GM19351 (cell line): ENCODE data around the gene PPP1R12A.
"Not testable (repeated sequence)": the region's sequence is repeated elsewhere in the genome, so short reads cannot be mapped to it uniquely, and the experiment has no call there.

ENCODE experiments used
- ATAC-seq: cut with Tn5 transposase; IDR thresholded peaks from one replicate; pipeline ENCODE4 v1.9.1; 2021; ENCODE audit warnings: mild to moderate bottlenecking, moderate library complexity; ENCODE audit not compliant: unreplicated experiment

PPP1R12A gene

GRCh38 chr12:79847417-79847816 lies 87.5 kb downstream of the PPP1R12A start:
- no peak for ATAC-seq

GRCh38 chr12:79844693-79845092 lies 90.2 kb downstream of the PPP1R12A start:
- ATAC-seq, result no peak

DNA sequence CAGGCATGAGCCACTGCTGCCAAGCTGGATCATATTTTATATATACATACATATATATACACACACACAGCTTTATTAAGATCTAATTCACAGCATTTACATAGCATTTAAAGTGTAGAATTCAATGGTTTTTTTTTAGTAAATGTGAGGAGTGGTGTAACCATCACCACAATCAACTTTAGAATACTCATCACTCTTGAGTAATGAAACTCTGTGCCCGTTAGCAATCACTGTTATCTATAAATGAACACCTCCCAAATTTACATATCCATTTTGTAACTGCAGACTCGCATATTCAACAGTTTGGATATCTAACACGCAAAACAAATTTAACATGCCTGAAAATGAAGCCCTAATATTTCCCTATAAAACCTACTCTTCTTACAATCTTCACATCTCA lies 90.9 kb downstream of the PPP1R12A start:
- ATAC-seq, result no peak

DNA sequence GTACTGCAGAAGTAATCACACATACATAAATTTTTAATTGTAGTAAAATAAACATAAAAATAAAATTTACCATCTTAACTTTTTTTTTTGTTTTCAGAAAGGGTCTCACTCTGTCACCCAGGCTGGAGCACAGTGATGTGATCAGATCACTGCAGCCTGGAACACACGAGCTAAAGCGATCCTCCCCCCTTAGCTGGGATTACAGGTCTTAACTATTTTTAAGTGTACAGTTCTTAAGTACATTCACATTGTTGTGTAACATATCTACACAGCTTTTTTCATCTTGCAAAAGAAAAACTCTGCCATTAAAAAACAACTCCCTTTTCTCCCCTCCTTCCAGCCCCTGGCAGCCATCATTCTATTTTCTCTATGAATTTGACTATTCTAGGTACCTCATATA lies 92.3 kb downstream of the PPP1R12A start:
- ATAC-seq, result no peak

DNA sequence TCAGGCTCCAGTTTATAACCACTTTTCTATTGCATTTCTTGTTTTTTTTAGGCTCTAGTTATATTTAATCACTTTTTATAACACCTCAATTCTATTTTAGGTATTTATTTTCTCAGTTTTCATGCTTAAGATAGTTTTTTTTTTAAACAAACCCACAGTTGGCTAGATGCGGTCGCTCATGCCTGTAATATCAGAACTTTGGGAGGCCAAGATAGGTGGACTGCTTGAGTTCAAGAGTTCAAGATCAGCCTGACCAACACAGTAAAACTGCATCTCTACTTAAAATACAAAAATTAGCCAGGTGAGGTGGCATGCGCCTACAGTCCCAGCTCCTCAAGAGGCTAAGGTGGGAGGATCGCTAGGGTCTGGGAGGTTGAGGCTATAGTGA lies 93.0 kb downstream of the PPP1R12A start:
- no peak for ATAC-seq

DNA sequence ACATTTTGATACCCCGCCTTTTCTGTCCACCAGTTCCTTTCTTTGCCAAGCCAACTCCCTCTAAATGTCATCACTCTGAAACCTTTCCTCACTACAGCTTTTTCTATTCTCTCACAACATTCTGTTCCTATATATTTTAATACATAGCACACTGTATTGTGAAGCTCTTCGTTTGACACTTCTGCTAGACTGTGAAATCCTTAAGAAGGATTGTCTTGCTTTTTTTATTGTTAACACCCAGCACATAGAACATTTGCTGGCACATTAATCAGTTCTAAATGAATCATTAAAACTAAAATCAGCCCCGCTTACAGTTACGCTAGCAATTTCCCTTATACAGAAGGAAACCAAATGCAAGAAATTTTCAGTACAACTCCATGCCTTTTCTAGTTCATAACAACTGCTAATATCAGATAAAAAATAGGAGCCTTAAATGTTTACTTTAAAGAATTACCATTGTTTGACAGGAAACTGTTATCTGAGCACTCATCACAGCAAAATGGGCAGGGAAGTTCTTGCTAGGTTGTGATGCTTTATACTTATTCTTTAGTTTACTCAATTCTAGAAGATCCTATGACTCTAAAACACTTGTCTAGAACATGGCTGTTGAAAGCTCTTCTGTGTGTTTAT lies 93.5 kb downstream of the PPP1R12A start:
- no peak for ATAC-seq

DNA sequence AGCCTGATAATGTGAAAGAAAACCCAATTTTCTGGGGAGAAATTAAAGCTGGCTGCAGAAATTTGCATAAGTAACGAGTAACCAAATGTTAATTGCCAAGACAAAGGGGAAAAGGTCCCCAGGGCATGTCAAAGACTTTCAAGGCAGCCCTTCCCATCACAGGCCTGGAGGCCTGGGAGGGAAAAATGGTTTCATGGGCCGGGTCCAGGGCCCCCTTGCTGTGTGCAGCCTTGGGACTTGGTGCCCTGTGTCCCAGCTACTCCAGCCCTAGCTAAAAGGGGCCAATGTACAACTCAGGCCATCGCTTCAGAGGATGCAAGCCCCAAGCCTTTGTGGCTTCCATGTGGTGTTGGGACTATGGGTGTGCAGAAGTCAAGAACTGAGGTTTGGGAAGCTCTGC lies 96.5 kb downstream of the PPP1R12A start:
- no peak for ATAC-seq

GRCh38 chr12:79837575-79837974 lies 97.3 kb downstream of the PPP1R12A start:
- no peak for ATAC-seq

GRCh38 chr12:79835377-79835843 lies 99.5 kb downstream of the PPP1R12A start:
- ATAC-seq, result no peak

GRCh38 chr12:79834712-79835376 lies 100.1 kb downstream of the PPP1R12A start:
- ATAC-seq, result no peak

DNA sequence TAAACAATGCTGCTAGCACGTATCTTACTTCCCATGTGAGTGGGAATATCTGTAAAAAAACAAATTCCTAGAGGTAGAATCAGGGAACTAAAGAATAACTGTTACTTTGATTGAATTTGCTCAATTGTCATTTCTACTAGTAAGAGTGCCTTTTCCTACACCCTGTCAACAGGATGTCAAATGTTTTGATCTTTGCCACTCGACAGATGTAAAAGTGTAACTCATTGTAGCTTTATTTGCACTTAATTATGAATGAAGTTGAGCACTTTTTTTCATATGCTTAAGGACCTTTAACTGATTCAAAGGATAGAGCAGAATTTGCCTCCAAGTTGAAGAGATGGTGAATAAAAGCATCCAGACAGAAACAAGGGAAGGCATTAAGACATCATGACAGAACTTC lies 104.5 kb downstream of the PPP1R12A start:
- ATAC-seq, result no peak

- no peak for ATAC-seq
These were observed 106.0 kb downstream of the PPP1R12A start for GRCh38 chr12:79828924-79829323.

- no peak for ATAC-seq
These were observed 107.4 kb downstream of the PPP1R12A start for GRCh38 chr12:79827484-79827883.

DNA sequence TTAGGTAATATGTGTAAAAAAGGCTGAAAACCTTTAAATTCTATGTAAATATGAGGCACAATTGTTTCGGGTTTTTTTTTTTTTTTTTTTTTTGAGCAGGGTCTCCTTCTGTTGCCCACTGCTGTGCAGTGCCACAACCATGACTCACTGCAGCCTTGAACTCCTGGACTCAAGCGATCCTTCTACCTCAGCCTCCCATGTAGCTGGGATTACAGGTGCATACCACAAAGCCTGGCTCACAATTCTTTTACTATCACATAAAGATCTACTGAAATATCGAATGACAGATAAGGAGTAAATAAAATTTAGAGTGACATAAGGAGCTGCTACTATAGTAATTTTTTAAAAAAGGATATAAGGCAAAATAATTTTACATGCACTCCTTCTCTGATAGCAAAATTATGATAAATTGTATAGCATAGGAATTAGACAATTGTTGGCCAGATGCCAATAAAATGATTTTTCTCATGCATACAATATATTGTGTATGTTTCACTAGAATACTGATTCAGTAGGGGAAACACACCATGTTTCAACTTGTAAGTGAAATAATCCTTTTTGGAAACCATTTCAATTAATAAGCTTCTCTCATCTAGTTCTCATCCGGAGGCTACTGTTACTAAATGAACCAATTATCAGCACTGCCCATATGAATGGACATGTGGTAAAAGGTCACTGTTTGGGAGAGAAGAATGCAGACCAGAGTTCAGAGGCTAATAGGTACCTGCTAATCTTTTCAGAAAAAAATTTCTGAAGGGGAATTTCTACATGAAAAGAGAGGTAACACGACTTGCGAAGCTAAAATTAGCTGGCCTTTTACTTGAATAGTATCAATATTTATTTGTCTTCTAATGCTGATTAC lies 108.4 kb downstream of the PPP1R12A start:
- ATAC-seq, result no peak

- ATAC-seq, result no peak
These were observed 112.4 kb downstream of the PPP1R12A start for GRCh38 chr12:79822475-79822874.

DNA sequence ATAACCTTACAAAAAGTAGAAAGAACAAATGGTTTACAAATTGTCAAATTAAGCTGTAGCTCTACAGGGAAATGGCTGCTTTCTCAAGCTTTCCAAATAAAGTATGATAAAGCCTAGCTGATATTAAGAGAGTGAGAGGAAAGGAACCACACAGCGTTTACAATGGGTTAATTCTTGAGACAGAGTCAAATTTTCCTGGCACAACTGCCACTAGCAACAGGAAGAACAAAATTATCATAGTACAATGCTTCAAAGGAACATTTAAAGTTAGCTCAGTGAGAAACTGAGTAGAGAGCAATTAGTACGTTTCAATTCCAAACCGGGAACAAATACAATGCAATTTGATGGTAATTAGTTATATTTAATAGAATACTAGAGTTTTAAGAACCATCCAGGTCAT lies 116.0 kb downstream of the PPP1R12A start:
- ATAC-seq, result no peak

GRCh38 chr12:79784366-79785065 lies 150.4 kb downstream of the PPP1R12A start:
- not testable (repeated sequence) for ATAC-seq

- ATAC-seq, result no peak
These were observed 152.6 kb downstream of the PPP1R12A start for GRCh38 chr12:79782172-79782900.

DNA sequence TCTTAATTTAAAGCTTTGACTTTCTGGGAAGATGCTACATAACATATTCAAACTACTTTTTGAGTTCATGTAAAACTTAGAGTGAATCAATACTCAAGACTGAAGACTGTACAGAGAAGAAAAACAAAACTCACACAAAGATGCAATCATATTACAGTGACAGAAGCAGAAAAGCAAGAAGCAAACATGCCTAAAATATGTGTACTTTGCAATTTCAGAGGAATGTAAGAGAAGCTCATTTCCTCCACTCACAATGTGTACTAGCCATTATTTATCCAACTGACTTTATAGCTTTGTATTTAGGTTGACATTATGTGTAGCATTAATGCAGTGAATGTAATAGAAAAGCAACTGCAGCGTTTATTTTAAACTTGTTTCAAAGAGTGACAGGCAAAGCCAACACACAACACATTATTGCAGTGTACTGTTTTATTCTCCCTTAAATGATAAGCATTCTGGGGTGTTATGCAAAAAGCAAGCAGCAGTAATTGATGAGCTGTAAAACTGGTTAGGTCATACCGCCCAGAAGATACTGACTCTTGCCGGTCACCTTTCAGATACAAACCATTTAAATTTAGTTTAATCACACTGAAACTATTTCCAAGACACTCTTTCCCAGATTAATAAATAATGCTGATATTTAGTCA lies 156.0 kb downstream of the PPP1R12A start:
- no peak for ATAC-seq

DNA sequence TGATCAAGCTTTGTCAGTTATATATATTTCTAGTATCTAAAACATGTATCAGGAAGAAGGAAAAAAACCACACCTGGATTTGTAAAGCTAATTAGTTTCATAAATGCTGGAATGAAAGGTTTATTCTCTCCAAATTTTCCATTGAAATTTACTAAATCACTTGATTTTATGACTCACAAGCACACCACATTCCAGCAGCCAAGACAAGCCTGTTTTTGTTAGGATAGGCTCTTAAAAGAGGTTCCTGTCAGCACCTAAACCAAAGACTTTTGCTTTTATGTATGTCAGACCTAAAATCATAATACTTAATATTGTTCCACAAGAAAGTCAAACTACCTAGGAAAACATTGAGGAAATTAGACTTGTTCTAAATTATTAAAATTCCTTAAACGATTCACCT lies 158.8 kb downstream of the PPP1R12A start:
- ATAC-seq, result no peak
